NCI-H2081 (cell line): ENCODE measurements around the gene SCCPDH.
"Not testable (repeated sequence)": the region's sequence is repeated elsewhere in the genome, so short reads cannot be mapped to it uniquely, and the experiment has no call there.

Source experiments
- DNase-seq, 2 experiments: peaks; one replicate each; lab custom pipeline; 2025; lab: John Stamatoyannopoulos, UW

Gene SCCPDH

GRCh38 chr1:246800756-246801155 is 76.5 kb downstream of the SCCPDH start:
- DNase-seq = no peak

- DNase-seq = no peak
Measured at GRCh38 chr1:246801241-246802020, 77.2 kb downstream of the SCCPDH start.

GRCh38 chr1:246803373-246803772 is 79.2 kb downstream of the SCCPDH start:
- no peak for DNase-seq

GRCh38 chr1:246803883-246804282 is 79.7 kb downstream of the SCCPDH start:
- no peak for DNase-seq

GRCh38 chr1:246805135-246805716 is 81.0 kb downstream of the SCCPDH start:
- no peak for DNase-seq

- DNase-seq = no peak
Measured at GRCh38 chr1:246809473-246809872, 85.3 kb downstream of the SCCPDH start.

- no peak for DNase-seq
Measured at GRCh38 chr1:246811985-246812384, 87.8 kb downstream of the SCCPDH start.

GRCh38 chr1:246813325-246813724 is 89.1 kb downstream of the SCCPDH start:
- not testable (repeated sequence) for DNase-seq

- DNase-seq = no peak
Measured at GRCh38 chr1:246814890-246815289, 90.7 kb downstream of the SCCPDH start.

- no peak for DNase-seq
Measured at GRCh38 chr1:246815693-246816270, 91.6 kb downstream of the SCCPDH start.
